Umbilical cord (tissue), 2 donors: ENCODE data around the gene APC2. TPM values are rescaled to one million over a fixed set of nuclear protein-coding genes. Genes with fewer than 3 reads are reported as not detected.
"Not testable (repeated sequence)": the region's sequence is repeated elsewhere in the genome, so short reads cannot be mapped to it uniquely, and the experiment has no call there.

ENCODE experiments used
- DNase-seq: peaks from one replicate; pipeline ENCODE4 v3.0.0-alpha.2; 2015; ENCODE audit warnings: low spot score
- total RNA-seq: library from RNA; depleted of rRNA; stranded (reverse); fragments of >200 nt; gene quantifications from one replicate; pipeline ENCODE4 v1.2.3, GENCODE V29; 2014; ENCODE audit warnings: low replicate concordance; ENCODE audit not compliant: insufficient read depth

Gene APC2
- total RNA-seq, 1 donor from 2014 or later, result 0.72 TPM

GRCh38 chr19:1495799-1496713 lies 46.1 kb downstream of the APC2 start:
- no peak for DNase-seq

- no peak for DNase-seq
Observed at GRCh38 chr19:1496714-1497577, 47.0 kb downstream of the APC2 start.

- no peak for DNase-seq
Observed at GRCh38 chr19:1497578-1498235, 47.8 kb downstream of the APC2 start.

GRCh38 chr19:1499231-1499630 lies 49.3 kb downstream of the APC2 start:
- not testable (repeated sequence) for DNase-seq

- DNase-seq, result no peak
Observed at GRCh38 chr19:1501200-1501595, 51.3 kb downstream of the APC2 start.

- no peak for DNase-seq
Observed at GRCh38 chr19:1502433-1503088, 52.6 kb downstream of the APC2 start.

- no peak for DNase-seq
Observed at GRCh38 chr19:1503089-1503924, 53.4 kb downstream of the APC2 start.

GRCh38 chr19:1503925-1504773 lies 54.2 kb downstream of the APC2 start:
- no peak for DNase-seq

GRCh38 chr19:1505012-1505411 lies 55.1 kb downstream of the APC2 start:
- no peak for DNase-seq

GRCh38 chr19:1505991-1506881 lies 56.3 kb downstream of the APC2 start:
- DNase-seq, result no peak

GRCh38 chr19:1507192-1507660 lies 57.3 kb downstream of the APC2 start:
- DNase-seq, result no peak

- peak; percentile 96 for DNase-seq
Observed at GRCh38 chr19:1507763-1508506, 58.0 kb downstream of the APC2 start.

GRCh38 chr19:1508507-1508856 lies 58.6 kb downstream of the APC2 start:
- no peak for DNase-seq

- DNase-seq, result no peak
Observed at GRCh38 chr19:1509602-1510441, 59.9 kb downstream of the APC2 start.

GRCh38 chr19:1510442-1510806 lies 60.5 kb downstream of the APC2 start:
- no peak for DNase-seq

- no peak for DNase-seq
Observed at GRCh38 chr19:1510807-1511206, 60.9 kb downstream of the APC2 start.
